A549 (cell line): ENCODE data around the gene SMARCB1. TPM values are rescaled to one million over a fixed set of nuclear protein-coding genes. Genes with fewer than 3 reads are reported as not detected.

ENCODE experiments used
- ATAC-seq, 2 experiments: fragments of 200-7000 bp in 1 of 2; fragments of >200 bp in 1 of 2; cut with Nextera tagmentation in 1 of 2; cut with Tn5 transposase in 1 of 2; 3 replicates each; pipeline versions ENCODE4 v1.8.0 to v1.9.1; 2018 to 2020; ENCODE audit warnings: mild to moderate bottlenecking in 1 of 2, moderate library complexity in 1 of 2
- CTCF ChIA-PET: fragments of 300-600 bp; sonication (Branson Sonifier 250); formaldehyde crosslinking; extraction: SDS; loops from one replicate; lab custom pipeline; 2021; ENCODE audit warnings: antibody characterized with exemption, inconsistent platforms; lab: Yijun Ruan, JAX
- POLR2A ChIA-PET: fragments of 350-600 bp; formaldehyde crosslinking; extraction: SDS; loops from one replicate; lab custom pipeline; 2021; ENCODE audit warnings: antibody characterized with exemption, inconsistent platforms; lab: Yijun Ruan, JAX
- DNase-seq, 2 experiments: peaks; one replicate each; pipeline versions ENCODE4 v3.0.0 to v3.0.0-alpha.2; 2011 to 2016; ENCODE audit warnings: low read depth in 1 of 2, low spot score in 1 of 2
- FAIRE-seq: peaks from 2 replicates; lab custom pipeline; 2011; peaks lifted over from hg19 to GRCh38; lab: Jason Lieb, UNC
- H3K27ac ChIP-seq, 2 experiments: fragments of >200 bp; sonication (Bioruptor Twin); formaldehyde crosslinking; 3 replicates each; pipeline ENCODE4 v1.5.1; 2016 to 2017
- H3K4me1 ChIP-seq: fragments of >200 bp; sonication (Bioruptor Twin); formaldehyde crosslinking; 3 replicates; pipeline ENCODE4 v1.6.1; 2016
- H3K4me2 ChIP-seq: fragments of >200 bp; sonication (Bioruptor Twin); formaldehyde crosslinking; 3 replicates; pipeline ENCODE4 v1.6.1; 2016
- H3K4me3 ChIP-seq: fragments of >200 bp; sonication (Bioruptor Twin); formaldehyde crosslinking; 3 replicates; pipeline ENCODE4 v1.5.1; 2016
- H3K9me3 ChIP-seq: fragments of >200 bp; sonication (Bioruptor Twin); formaldehyde crosslinking; 3 replicates; pipeline ENCODE4 v1.6.1; 2016
- ATOH8 ChIP-seq: fragments of 250-450 bp; sonication (Bioruptor Pico); IDR thresholded peaks from 2 replicates; pipeline ENCODE4 v1.5.0; 2020; ENCODE audit warnings: low read depth, mild to moderate bottlenecking, moderate library complexity
- BCL3 ChIP-seq: fragments of >200 bp; sonication (Bioruptor Twin); formaldehyde crosslinking; IDR thresholded peaks from 3 replicates; pipeline ENCODE4 v1.6.1; 2016
- CBX8 ChIP-seq: fragments of 200-600 bp; sonication (generic); IDR thresholded peaks from 2 replicates; pipeline ENCODE4 v1.6.1; 2016
- CEBPB ChIP-seq, 2 experiments: fragments of >200 bp in 1 of 2; sonication (Bioruptor Twin) in 1 of 2; formaldehyde crosslinking in 1 of 2; IDR thresholded peaks; 2 replicates each; pipeline ENCODE4 v1.6.1; 2012 to 2016
- E2F6 ChIP-seq: IDR thresholded peaks from 2 replicates; pipeline ENCODE4 v1.6.1; 2012; ENCODE audit warnings: low read depth, borderline replicate concordance
- EHMT2 ChIP-seq: fragments of 200-600 bp; sonication (generic); IDR thresholded peaks from 2 replicates; pipeline ENCODE4 v1.6.1; 2016; ENCODE audit warnings: antibody characterized with exemption, low read depth, mild to moderate bottlenecking, moderate library complexity
- ELK1 ChIP-seq: fragments of 150-350 bp; IDR thresholded peaks from 2 replicates; pipeline ENCODE4 v1.6.1; 2014; ENCODE audit warnings: low read depth, mild to moderate bottlenecking, low read length
- EP300 ChIP-seq, 2 experiments: fragments of >200 bp; sonication (Bioruptor Twin); formaldehyde crosslinking; IDR thresholded peaks; 2 replicates in 1 of 2; 3 replicates in 1 of 2; pipeline ENCODE4 v1.6.1; 2016 to 2017
- FOSB ChIP-seq: fragments of 250-450 bp; sonication (Bioruptor Pico); IDR thresholded peaks from 2 replicates; pipeline ENCODE4 v1.5.0; 2020; ENCODE audit warnings: mild to moderate bottlenecking, moderate library complexity
- FOSL2 ChIP-seq, 2 experiments: fragments of 450-650 bp in 1 of 2; fragments of >200 bp in 1 of 2; sonication (Bioruptor Twin) in 1 of 2; formaldehyde crosslinking; IDR thresholded peaks; 2 replicates each; pipeline versions ENCODE4 v1.5.0 to v1.6.1; 2016 to 2020; ENCODE audit warnings: mild to moderate bottlenecking in 1 of 2, moderate library complexity in 1 of 2
- FOXS1 ChIP-seq: fragments of 250-450 bp; sonication (Bioruptor Pico); IDR thresholded peaks from 2 replicates; pipeline ENCODE4 v1.5.0; 2020; ENCODE audit warnings: mild to moderate bottlenecking, moderate library complexity
- HDAC2 ChIP-seq: fragments of 200-600 bp; sonication (generic); IDR thresholded peaks from 2 replicates; pipeline ENCODE4 v1.6.1; 2016
- HES2 ChIP-seq: fragments of >200 bp; sonication (Bioruptor Twin); formaldehyde crosslinking; IDR thresholded peaks from 2 replicates; pipeline ENCODE4 v1.6.1; 2016
- HEYL ChIP-seq: fragments of 250-450 bp; sonication (Bioruptor Pico); IDR thresholded peaks from 2 replicates; pipeline ENCODE4 v1.8.0; 2021; ENCODE audit warnings: mild to moderate bottlenecking, moderate library complexity
- HOXB13 ChIP-seq: fragments of 250-450 bp; sonication (Bioruptor Pico); IDR thresholded peaks from 2 replicates; pipeline ENCODE4 v1.5.0; 2020; ENCODE audit warnings: low read depth, mild to moderate bottlenecking, moderate library complexity
- HOXB5 ChIP-seq: fragments of 250-450 bp; sonication (Bioruptor Pico); IDR thresholded peaks from 2 replicates; pipeline ENCODE4 v1.5.0; 2020; ENCODE audit warnings: mild to moderate bottlenecking, moderate library complexity
- JUN ChIP-seq, 2 experiments: fragments of >200 bp; sonication (Bioruptor Twin); formaldehyde crosslinking; IDR thresholded peaks; 2 replicates in 1 of 2; 3 replicates in 1 of 2; pipeline ENCODE4 v1.6.1; 2016 to 2017
- JUNB ChIP-seq: fragments of >200 bp; sonication (Bioruptor Twin); formaldehyde crosslinking; IDR thresholded peaks from 2 replicates; pipeline ENCODE4 v1.6.1; 2016
- KDM1A ChIP-seq: fragments of 200-600 bp; sonication (generic); IDR thresholded peaks from 2 replicates; pipeline ENCODE4 v1.6.1; 2016; ENCODE audit warnings: low read depth, mild to moderate bottlenecking
- MAX ChIP-seq: IDR thresholded peaks from 2 replicates; pipeline ENCODE4 v1.6.1; 2012
- MAZ ChIP-seq: fragments of 150-350 bp; IDR thresholded peaks from 2 replicates; pipeline ENCODE4 v1.6.1; 2014; ENCODE audit warnings: antibody characterized with exemption, low read depth, low read length, borderline replicate concordance
- NFE2L2 ChIP-seq: fragments of 150-350 bp; conservative IDR thresholded peaks from 2 replicates; pipeline ENCODE4 v1.6.1; 2014; ENCODE audit warnings: low read length
- POLR2A ChIP-seq: IDR thresholded peaks from 2 replicates; pipeline ENCODE4 v1.6.1; 2012; ENCODE audit warnings: mild to moderate bottlenecking, low read length
- POLR2AphosphoS2 ChIP-seq: conservative IDR thresholded peaks from 2 replicates; pipeline ENCODE4 v1.6.1; 2012; ENCODE audit warnings: low read length, improper control_type of control experiment, inconsistent platforms
- RARB ChIP-seq: fragments of 250-450 bp; sonication (Bioruptor Pico); IDR thresholded peaks from 2 replicates; pipeline ENCODE4 v1.8.0; 2021; ENCODE audit warnings: mild to moderate bottlenecking, moderate library complexity
- RCOR1 ChIP-seq: fragments of 150-350 bp; IDR thresholded peaks from 2 replicates; pipeline ENCODE4 v1.6.1; 2014; ENCODE audit warnings: antibody characterized with exemption, low read length, low read depth
- RFX5 ChIP-seq: fragments of 450-650 bp; IDR thresholded peaks from 2 replicates; pipeline ENCODE4 v1.7.1; 2014; ENCODE audit warnings: antibody characterized with exemption, mild to moderate bottlenecking, moderate library complexity
- SMC3 ChIP-seq: fragments of >200 bp; sonication (Bioruptor Twin); formaldehyde crosslinking; IDR thresholded peaks from 3 replicates; pipeline ENCODE4 v1.6.1; 2018; ENCODE audit warnings: inconsistent platforms
- TFCP2L1 ChIP-seq: fragments of 250-450 bp; sonication (Bioruptor Pico); IDR thresholded peaks from 2 replicates; pipeline ENCODE4 v1.5.0; 2021; ENCODE audit warnings: mild to moderate bottlenecking
- ZC3H11A ChIP-seq: fragments of 450-650 bp; IDR thresholded peaks from 2 replicates; pipeline ENCODE4 v1.6.1; 2014; ENCODE audit warnings: antibody characterized with exemption, mild to moderate bottlenecking
- ZNF302 ChIP-seq: fragments of 250-450 bp; sonication (Bioruptor Pico); IDR thresholded peaks from 2 replicates; pipeline ENCODE4 v1.9.0; 2021; ENCODE audit warnings: inconsistent platforms, mild to moderate bottlenecking, moderate library complexity
- ZSCAN20 ChIP-seq: fragments of 250-450 bp; sonication (Bioruptor Pico); IDR thresholded peaks from 2 replicates; pipeline ENCODE4 v1.8.0; 2022; ENCODE audit warnings: mild to moderate bottlenecking, moderate library complexity
- WGBS: methylation state at CpG from one replicate; pipeline ENCODE4 v1.1.6; 2017; ENCODE audit errors: missing lambda C conversion rate; 5-methylcytosine and 5-hydroxymethylcytosine counted together
- polyA plus RNA-seq, 4 experiments: library from polyadenylated mRNA; depleted of rRNA in 3 of 4; stranded (reverse); fragments of >200 nt; fragmentation: RNase III in 1 of 4; extraction: RNeasy Plus Mini Kit Qiagen cat#74134 plus additional on column Dnase treatment in 1 of 4; gene quantifications; 2 replicates in 3 of 4; 3 replicates in 1 of 4; pipeline ENCODE4 v1.2.3, GENCODE V29; 2011 to 2017

Gene SMARCB1
- polyA plus RNA-seq, 2 of the 4 experiments (the other 2 are of a cell fraction) = 65.6 to 133 TPM

GRCh38 chr22:23856721-23857605 lies 70.2 kb downstream of the SMARCB1 start:
- DNase-seq = peak in 1 of 2 experiments; percentile 28
- Histone ChIP-seq H3K27ac (peak overlapping the region; percentile 81 to 90), H3K9me3 (no peaks in the 10 kb centered on the region)
- CTCF ChIA-PET = interaction anchor here (0.6 to 3.1 kb wide), 5 partner anchors 7 to 47 kb away, joined by 3 to 27 read pairs (median 3); partner anchors contain the start of gene MIF
- TF ChIP-seq TFCP2L1 (CRISPR knock-in tag) = no peak
- TF ChIP-seq ZSCAN20 (CRISPR knock-in tag) = no peak
- TF ChIP-seq, all 56 proteins: peak for 0
- peaks cover 9% of the 10 kb centered on the region; the same call in 1 of the 3 replicates for H3K4me1 ChIP-seq
- H3K4me2 ChIP-seq = peak overlapping the region; percentile 93
- ATAC-seq (peak; percentile 67 to 75), FAIRE-seq (no peak)
- peak overlapping the region; percentile 58 for H3K4me3 ChIP-seq
- 40% methylated on average over 33 of the region's 58 CpGs for WGBS
- POLR2A ChIA-PET = interaction anchor here (0.6 to 1.2 kb wide), 11 partner anchors 12 to 1750 kb away, joined by 3 to 25 read pairs (median 6); partner anchors contain the start of genes CHCHD10 and MIF

GRCh38 chr22:23857606-23858483 lies 71.1 kb downstream of the SMARCB1 start, which contains the start of gene SLC2A11:
Gene SLC2A11 (plus strand): TSS chr22:23857875. CDS start chr22:23858000, 125 bp downstream.
- Histone ChIP-seq H3K27ac (peak within 1 kb of the TSS; percentile 81 to 90), H3K4me1 (peaks cover 9% of the 10 kb centered on the region; the same call in 1 of the 3 replicates), H3K4me3 (peak within 1 kb of the TSS; percentile 58), H3K9me3 (no peaks in the 10 kb centered on the region), H3K4me2 (peak within 1 kb of the TSS; percentile 93)
- FAIRE-seq = no peak
- peak; percentile 85 to 95 for DNase-seq
- ChIA-PET CTCF (interaction anchor here (1.0 to 3.1 kb wide), 4 partner anchors 8 to 36 kb away, joined by 3 to 27 read pairs (median 6); partner anchors contain the start of gene MIF), POLR2A (interaction anchor here (0.5 to 1.2 kb wide), 15 partner anchors 8 to 1751 kb away, joined by 3 to 25 read pairs (median 5); partner anchors contain the start of genes CHCHD10 and MIF)
- ATAC-seq = peak; percentile 96 to 97
- 14% methylated on average over 24 of the region's 60 CpGs for WGBS
- no peak for TF ChIP-seq RFX5
- TF ChIP-seq HES2 = no peak
- no peak for TF ChIP-seq FOXS1 (CRISPR knock-in tag)
- peak in 1 of 2 experiments; percentile 42; a peak in 1 of 5 replicates for TF ChIP-seq JUN (IDR thresholded peaks at IDR 0.05)
- no peak for TF ChIP-seq RCOR1
- TF ChIP-seq EHMT2 = no peak
- TF ChIP-seq FOSL2 (IDR thresholded peaks at IDR 0.05) = no peak
- no peak for TF ChIP-seq FOSL2 (CRISPR knock-in tag; IDR thresholded peaks at IDR 0.05)
- no peak for TF ChIP-seq CEBPB (IDR thresholded peaks at IDR 0.05)
- 0 out of 2 replicates have a peak, but pooled peaks have one; percentile 24 for TF ChIP-seq E2F6
- TF ChIP-seq FOSB (CRISPR knock-in tag) = no peak
- no peak for TF ChIP-seq HOXB13 (CRISPR knock-in tag)
- TF ChIP-seq POLR2A = peak; percentile 92
- no peak for TF ChIP-seq HDAC2
- TF ChIP-seq MAX = peak; percentile 68
- no peak for TF ChIP-seq ELK1
- TF ChIP-seq EP300 (IDR thresholded peaks at IDR 0.05) = no peak
- no peak for TF ChIP-seq POLR2AphosphoS2
- TF ChIP-seq ATOH8 (CRISPR knock-in tag) = no peak
- TF ChIP-seq KDM1A = no peak
- TF ChIP-seq CBX8 = no peak
- TF ChIP-seq HEYL = no peak
- no peak for TF ChIP-seq BCL3
- TF ChIP-seq ZNF302 (CRISPR knock-in tag) = no peak
- TF ChIP-seq JUNB = no peak
- no peak for TF ChIP-seq ZC3H11A
- no peak for TF ChIP-seq RARB (CRISPR knock-in tag)
- no peak for TF ChIP-seq HOXB5
- no peak for TF ChIP-seq SMC3
- TF ChIP-seq NFE2L2 = no peak
- TF ChIP-seq MAZ = no peak
